Head of caudate nucleus (tissue), 42 donors: Measurements from ENCODE around the gene PADI6.
A peak's percentile ranks its signal among the peaks of the same experiment; 100 is the strongest.
"Not testable (repeated sequence)": the region's sequence is repeated elsewhere in the genome, so short reads cannot be mapped to it uniquely, and the experiment has no call there.

ENCODE experiments used
- DNase-seq, 42 donors: peaks; one replicate each; pipeline versions ENCODE4 v3.0.0 to v3.0.0-alpha.2; 2020 to 2021; ENCODE audit warnings: mixed read lengths in 7 of 42
- intact Hi-C: fragments of 100-400 bp; cut with DNase I; formaldehyde crosslinking; loops from one replicate; pipeline ENCODE4 v1.15.0; 2022

PADI6 gene

GRCh38 chr1:17397910-17398695 lies 26.1 kb downstream of the PADI6 start:
- intact Hi-C loops = no loop called here
- no peak for DNase-seq

DNA sequence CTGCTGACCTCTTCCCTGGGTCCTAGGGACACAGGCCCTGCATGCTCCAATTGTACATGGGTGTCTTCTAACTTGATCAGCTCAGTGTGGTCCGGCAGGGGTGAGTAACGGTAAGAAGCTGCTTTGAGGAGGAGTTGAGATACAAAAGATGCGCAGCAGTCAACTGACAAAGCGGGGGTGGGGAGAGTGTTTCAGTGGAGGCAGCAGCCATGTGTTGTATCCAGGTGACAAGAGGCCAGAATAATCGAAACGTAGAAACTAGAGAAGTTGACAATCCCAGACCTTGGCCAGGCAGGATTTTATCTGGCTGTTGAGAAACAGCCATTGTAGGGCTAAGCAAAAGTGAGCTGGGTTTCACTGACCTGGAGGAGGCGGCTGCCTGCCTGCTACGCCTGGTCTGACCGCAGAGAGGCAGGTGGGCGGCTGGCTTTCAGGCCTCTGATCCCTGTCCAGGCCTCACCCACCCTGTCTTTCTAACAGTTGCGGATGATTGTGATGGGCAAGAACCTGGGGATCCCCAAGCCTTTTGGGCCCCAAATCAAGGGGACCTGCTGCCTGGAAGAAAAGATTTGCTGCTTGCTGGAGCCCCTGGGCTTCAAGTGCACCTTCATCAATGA lies 28.8 kb downstream of the PADI6 start:
- intact Hi-C loops = loop anchor here (10.0 kb wide), 1 partner anchor 276 kb away; no protein-coding TSS in a partner anchor
- DNase-seq = no peak

- intact Hi-C loops = loop anchor here (10.0 kb wide), 1 partner anchor 277 kb away; no protein-coding TSS in a partner anchor
- DNase-seq = no peak
Measured at GRCh38 chr1:17401841-17402240, 29.8 kb downstream of the PADI6 start.

GRCh38 chr1:17403081-17403480 lies 31.1 kb downstream of the PADI6 start:
- intact Hi-C loops = loop anchor here (10.0 kb wide), 1 partner anchor 278 kb away; no protein-coding TSS in a partner anchor
- no peak for DNase-seq

DNA sequence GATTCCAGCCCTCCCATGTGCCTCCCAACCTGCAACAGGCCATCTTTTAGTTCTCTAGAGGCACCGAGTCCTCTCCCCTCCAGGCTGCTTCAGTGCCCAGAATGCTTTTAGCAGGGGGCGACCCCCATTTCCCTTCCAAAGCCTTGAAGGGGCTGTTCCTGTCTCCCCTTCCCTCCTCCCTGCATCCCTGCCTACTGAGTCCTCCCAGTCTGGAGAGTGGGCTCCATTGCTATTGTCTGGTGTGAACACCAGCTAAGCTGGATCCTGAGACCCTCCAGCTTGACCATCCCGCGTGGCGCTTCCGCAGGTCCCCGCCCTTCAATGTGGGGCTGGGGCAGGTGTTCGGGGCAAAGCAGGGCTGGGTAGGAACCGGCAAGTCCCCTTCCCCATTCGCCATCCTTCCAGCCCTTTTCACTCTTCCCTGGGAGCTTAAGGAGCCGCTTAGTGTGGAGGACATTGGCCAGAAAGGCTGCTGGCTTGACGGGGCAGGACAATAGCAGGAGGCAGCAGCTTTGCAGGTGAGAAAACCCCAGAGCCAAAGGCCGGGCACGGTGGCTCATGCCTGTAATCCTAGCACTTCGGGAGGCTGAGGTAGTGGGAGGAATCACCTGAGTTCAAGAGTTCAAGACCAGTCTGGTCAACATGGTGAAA lies 32.2 kb downstream of the PADI6 start:
- intact Hi-C loops = loop anchor here (10.0 kb wide), 1 partner anchor 279 kb away; no protein-coding TSS in a partner anchor

DNA sequence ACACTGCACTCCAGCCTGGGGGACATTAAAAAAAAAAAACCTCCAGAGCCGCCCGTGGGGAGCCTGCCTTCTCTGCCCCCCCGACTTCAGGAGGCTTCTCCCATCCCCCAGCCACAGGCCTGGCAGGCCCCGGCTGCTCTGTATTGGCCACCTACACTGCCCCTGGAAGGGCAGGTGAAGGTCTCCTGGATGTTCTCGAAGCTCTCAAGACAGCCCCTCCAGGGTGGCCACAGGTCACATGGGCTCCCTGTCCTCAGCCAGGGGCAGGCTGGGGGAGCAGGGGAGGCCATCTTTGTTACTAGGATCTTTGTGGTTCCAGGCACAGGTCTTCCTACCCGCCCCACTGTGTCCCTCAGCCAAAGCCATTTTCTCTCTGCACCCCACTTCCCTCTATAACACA lies 32.8 kb downstream of the PADI6 start:
- no peak for DNase-seq
- intact Hi-C loops = loop anchor here (10.0 kb wide), 1 partner anchor 280 kb away; no protein-coding TSS in a partner anchor

More for the DNA sequence above, 32.2 kb downstream of the PADI6 start:
- DNase-seq = no peak

- intact Hi-C loops = loop anchor here (10.0 kb wide), 1 partner anchor 281 kb away; no protein-coding TSS in a partner anchor
- DNase-seq = peak; percentile 47 to 87 (median 72)
Measured at GRCh38 chr1:17405898-17406759, 34.1 kb downstream of the PADI6 start.

- not testable (repeated sequence) for DNase-seq
- intact Hi-C loops = loop anchor here (10.0 kb wide), 1 partner anchor 282 kb away; no protein-coding TSS in a partner anchor
Measured at GRCh38 chr1:17406760-17407475, 34.9 kb downstream of the PADI6 start.

GRCh38 chr1:17407786-17408514 lies 36.0 kb downstream of the PADI6 start:
- DNase-seq = not testable (repeated sequence)
- intact Hi-C loops = loop anchor here (10.0 kb wide), 1 partner anchor 283 kb away; no protein-coding TSS in a partner anchor

DNA sequence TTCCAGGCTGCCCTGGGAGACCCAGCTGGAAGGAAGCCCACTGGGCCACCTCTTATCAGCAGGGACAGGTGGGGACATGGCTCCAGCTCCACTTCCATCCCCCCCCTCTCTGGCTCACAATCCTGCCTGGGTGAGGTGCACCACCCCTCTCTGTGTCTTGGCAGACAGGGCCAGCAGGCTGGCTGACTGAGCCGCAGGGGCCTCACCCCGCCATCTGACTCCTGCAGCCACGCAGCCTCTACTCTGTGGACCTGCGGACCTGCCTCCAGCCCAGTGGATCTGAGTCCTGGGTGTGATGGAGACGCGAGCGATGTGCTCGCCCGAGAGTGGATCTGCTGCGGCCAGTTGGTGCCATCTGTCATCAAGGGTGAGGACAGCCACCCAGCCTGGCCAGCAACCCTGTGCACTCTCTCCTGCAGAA lies 37.4 kb downstream of the PADI6 start:
- intact Hi-C loops = loop anchor here (10.0 kb wide), 1 partner anchor 285 kb away; no protein-coding TSS in a partner anchor
- DNase-seq = no peak

DNA sequence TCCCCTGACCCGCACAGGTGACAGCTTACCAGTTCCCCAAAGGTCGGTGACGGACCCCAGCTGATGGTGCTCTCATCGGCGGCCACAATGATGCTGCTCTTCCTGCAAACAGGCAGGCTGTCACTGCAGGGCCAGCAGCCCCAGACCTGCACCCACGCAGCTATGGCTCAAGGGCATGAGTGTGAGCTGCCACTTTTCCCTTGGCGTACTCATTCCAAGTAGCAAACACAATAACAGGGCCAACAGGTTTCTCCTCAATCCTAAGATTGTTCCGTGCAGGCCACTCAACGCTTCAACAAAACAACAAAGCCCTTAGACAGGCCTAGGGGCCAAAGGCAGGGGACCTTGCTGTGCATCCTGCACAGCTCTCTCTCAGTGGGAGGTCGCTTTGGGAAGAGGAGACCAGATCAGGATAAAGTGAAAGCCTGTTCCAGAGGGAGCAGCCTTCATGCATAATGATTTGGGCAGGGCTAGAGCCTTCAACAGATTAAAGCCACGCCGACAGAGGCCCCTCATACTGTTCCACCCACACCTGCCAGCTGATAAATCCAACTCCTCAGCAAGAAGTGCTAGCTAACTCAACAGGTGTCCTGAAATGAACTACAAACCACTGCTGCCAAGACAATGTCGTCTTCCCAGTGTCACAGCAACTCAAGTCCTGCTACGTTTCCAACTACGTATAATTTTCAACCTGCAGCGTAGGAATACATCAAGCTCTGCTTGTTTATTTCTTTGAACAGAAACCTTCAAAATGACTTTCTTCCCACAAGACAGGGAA lies 40.3 kb downstream of the PADI6 start:
- no peak for DNase-seq

DNA sequence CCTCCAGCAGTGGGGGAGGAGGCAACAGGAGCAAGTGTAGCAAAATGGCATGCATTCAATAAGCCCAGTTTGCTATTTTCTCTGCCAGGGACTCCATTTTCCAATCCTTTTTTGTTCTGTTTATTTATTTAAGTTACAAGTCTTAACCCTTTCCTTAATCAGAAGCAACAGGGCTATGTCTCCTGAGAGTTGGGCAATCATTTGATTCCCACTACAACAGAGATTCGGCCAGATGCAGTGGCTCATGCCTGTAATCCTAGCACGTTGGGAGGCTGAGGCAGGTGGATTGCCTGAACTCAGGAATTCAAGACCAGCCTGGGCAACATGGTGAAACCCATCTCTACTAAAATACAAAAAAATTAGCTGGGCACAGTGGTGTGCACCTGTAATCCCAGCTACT lies 42.0 kb downstream of the PADI6 start:
- DNase-seq = no peak
- intact Hi-C loops = loop anchor here (10.0 kb wide), 1 partner anchor 359 kb away; the partner anchor contains the start of gene SDHB

More for the DNA sequence above, 40.3 kb downstream of the PADI6 start:
- intact Hi-C loops = loop anchor here (10.0 kb wide), 1 partner anchor 357 kb away; the partner anchor contains the start of gene SDHB

DNA sequence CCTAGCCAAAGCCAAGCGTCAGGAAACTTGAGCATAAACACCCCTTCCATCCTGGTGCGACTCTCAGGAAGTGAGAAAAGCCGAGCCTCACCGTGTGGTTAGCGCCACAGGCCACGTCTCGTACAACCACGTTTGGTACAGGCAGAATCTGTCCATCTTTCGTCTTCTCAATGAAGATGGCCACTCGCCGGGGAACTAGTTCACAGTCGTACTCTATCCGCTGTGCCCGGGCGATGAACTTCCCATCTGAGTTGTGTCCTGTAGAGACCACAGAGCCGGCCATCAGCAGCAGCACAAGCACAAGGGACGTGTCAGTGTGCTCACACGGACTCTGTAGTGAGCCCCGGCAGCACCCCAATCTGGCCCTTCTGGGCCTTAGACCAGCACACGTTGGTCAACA lies 44.4 kb downstream of the PADI6 start:
- DNase-seq = no peak
- intact Hi-C loops = loop anchor here (10.0 kb wide), 1 partner anchor 362 kb away; the partner anchor contains the start of gene SDHB

GRCh38 chr1:17419626-17420328 lies 47.8 kb downstream of the PADI6 start:
- intact Hi-C loops = loop anchor here (10.0 kb wide), 1 partner anchor 365 kb away; the partner anchor contains the start of gene SDHB
- peak in 41 of 42 donors; percentile 35 to 88 (median 72) for DNase-seq

- intact Hi-C loops = no loop called here
- DNase-seq = no peak
Measured at GRCh38 chr1:17420391-17420918, 48.5 kb downstream of the PADI6 start.
